K562 (cell line): ENCODE results near the gene TMEM126A. TPM values are rescaled to one million over a fixed set of nuclear protein-coding genes. Genes with fewer than 3 reads are reported as not detected.

Experiments
- CUX1 ChIP-seq: fragments of 200-800 bp; sonication (Bioruptor generic); IDR thresholded peaks from 2 replicates; pipeline ENCODE4 v1.6.1; 2016; ENCODE audit warnings: missing genetic modification characterization, missing compliant biosample characterization
- FOXA3 ChIP-seq, 2 experiments: fragments of 450-650 bp in 1 of 2; sonication (generic) in 1 of 2; formaldehyde crosslinking; IDR thresholded peaks in 1 of 2; conservative IDR thresholded peaks in 1 of 2; 2 replicates each; pipeline versions ENCODE4 v1.4.0 to v1.8.0; 2020 to 2022; ENCODE audit warnings: mild to moderate bottlenecking in 2 of 2, missing genetic modification reagents in 1 of 2
- HMBOX1 ChIP-seq: sonication (generic); IDR thresholded peaks from 2 replicates; pipeline ENCODE4 v1.6.1; 2016
- PHF21A ChIP-seq: fragments of 450-650 bp; IDR thresholded peaks from 2 replicates; pipeline ENCODE4 v1.6.1; 2017; ENCODE audit warnings: low read depth, borderline replicate concordance
- PTTG1 ChIP-seq: fragments of 450-650 bp; IDR thresholded peaks from 2 replicates; pipeline ENCODE4 v1.6.1; 2016; ENCODE audit warnings: low read depth, mild to moderate bottlenecking, missing genetic modification characterization, missing compliant biosample characterization
- SRSF9 ChIP-seq: fragments of 200-400 bp; formaldehyde crosslinking; IDR thresholded peaks from 2 replicates; pipeline ENCODE4 v1.6.1; 2017; ENCODE audit warnings: low read depth, low read length, borderline replicate concordance
- THRAP3 ChIP-seq: fragments of 450-650 bp; IDR thresholded peaks from 2 replicates; pipeline ENCODE4 v1.6.1; 2016; ENCODE audit warnings: mild to moderate bottlenecking, inconsistent platforms, borderline replicate concordance
- TSHZ1 ChIP-seq: fragments of 250-450 bp; sonication (Bioruptor Pico); IDR thresholded peaks from 2 replicates; pipeline ENCODE4 v1.4.0; 2020; ENCODE audit warnings: mild to moderate bottlenecking, moderate library complexity
- ZBTB26 ChIP-seq: fragments of 450-650 bp; formaldehyde crosslinking; IDR thresholded peaks from 2 replicates; pipeline ENCODE4 v1.4.0; 2022; ENCODE audit warnings: missing genetic modification characterization
- ZZZ3 ChIP-seq: fragments of 450-650 bp; IDR thresholded peaks from 2 replicates; pipeline ENCODE4 v1.6.1; 2016; ENCODE audit warnings: antibody characterized with exemption, mild to moderate bottlenecking, moderate library complexity
- polyA plus RNA-seq, 8 experiments: library from polyadenylated mRNA; depleted of rRNA in 4 of 8; stranded (reverse) in 5 of 8; unstranded in 3 of 8; fragments of >200 nt; fragmentation: Nextera tagmentation in 2 of 8; fragmentation: Illumina TruSeq in 1 of 8; extraction: Ambion mirVana in 2 of 8; extraction: Trizol in 1 of 8; gene quantifications; 2 replicates each; pipeline versions ENCODE4 v1.2.1 to v1.2.3, GENCODE V29; 2011 to 2014; ENCODE audit warnings: inconsistent platforms in 1 of 8, missing spikeins in 1 of 8
- total RNA-seq, 7 experiments: library from RNA; depleted of rRNA in 6 of 7; stranded (reverse); fragments of >200 nt in 6 of 7; fragmentation: Illumina TruSeq in 2 of 7; extraction: Trizol in 2 of 7; gene quantifications; 2 replicates each; pipeline versions ENCODE4 v1.2.1 to v1.2.3, GENCODE V29; 2011 to 2021; ENCODE audit warnings: low replicate concordance in 1 of 7
- TF ChIP-seq, protein P1 (sequence below): fragments of 450-650 bp; formaldehyde crosslinking; IDR thresholded peaks from 2 replicates; pipeline ENCODE4 v1.4.0; 2020; ENCODE audit warnings: mild to moderate bottlenecking
- TF ChIP-seq, protein P2 (sequence below): fragments of 450-650 bp; IDR thresholded peaks from 2 replicates; pipeline ENCODE4 v1.6.1; 2016; ENCODE audit warnings: antibody characterized with exemption

The TMEM126A gene
- total and polyA plus RNA-seq, 9 of the 15 experiments (the other 6 are each of a cell fraction or from before 2014, with no cell fraction given) = 19.3 to 154 (median 56.3) TPM

DNA sequence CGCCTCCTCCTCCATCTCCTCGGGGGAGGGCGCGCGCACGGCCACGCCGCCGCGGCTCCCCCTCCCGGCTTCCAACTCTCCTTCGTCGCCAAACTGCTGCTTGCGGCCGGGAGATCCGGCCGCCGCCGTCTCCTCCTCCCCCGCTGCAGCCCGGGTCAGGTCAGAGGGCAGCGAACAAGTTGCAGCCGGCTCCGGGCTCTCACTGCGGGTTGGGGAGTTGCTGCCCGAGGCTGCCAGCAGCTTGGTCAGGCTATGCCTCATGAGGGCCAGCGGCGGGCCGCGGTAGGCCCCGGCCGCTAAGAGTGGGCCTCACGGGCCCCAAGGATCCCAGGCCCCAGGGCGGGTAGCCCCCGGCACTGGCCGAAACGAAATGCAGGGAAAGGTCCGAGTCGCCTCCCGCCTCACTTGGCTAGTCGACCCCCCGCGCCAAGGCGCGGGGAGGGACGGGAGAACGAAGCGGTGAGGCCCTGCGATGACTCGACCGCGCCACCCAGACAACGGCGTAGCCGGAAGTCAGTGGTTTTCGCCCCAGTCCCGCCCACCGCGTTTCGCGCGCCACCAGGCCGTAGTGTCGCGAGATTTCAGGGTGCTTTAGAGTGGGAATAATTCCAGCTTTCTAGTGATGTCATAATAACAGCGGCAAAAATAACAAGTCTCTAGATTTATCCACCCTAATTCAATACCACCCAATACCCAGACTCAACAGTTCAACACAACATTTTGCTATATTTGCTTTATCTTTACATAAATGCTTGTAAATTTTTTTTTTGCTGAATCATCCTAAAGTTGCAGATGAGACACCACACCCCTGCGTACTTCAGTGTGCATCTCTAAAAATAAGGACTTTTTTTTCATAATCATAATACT lies 17.1 kb downstream of the TMEM126A start, which contains the start of gene CREBZF (continued):
- no peak for TF ChIP-seq CUX1 (CRISPR knock-in tag)
- no peak for TF ChIP-seq ZBTB26 (CRISPR knock-in tag)
- TF ChIP-seq TSHZ1 = no peak
- TF ChIP-seq FOXA3 (CRISPR knock-in tag; conservative IDR thresholded peaks at IDR 0.05 in 1 of 2, IDR thresholded peaks at IDR 0.05 in 1 of 2) = no peak; a peak in 1 of 4 replicates
- TF ChIP-seq PTTG1 (tag) = no peak
- TF ChIP-seq PHF21A = no peak
- TF ChIP-seq, protein P1, sequence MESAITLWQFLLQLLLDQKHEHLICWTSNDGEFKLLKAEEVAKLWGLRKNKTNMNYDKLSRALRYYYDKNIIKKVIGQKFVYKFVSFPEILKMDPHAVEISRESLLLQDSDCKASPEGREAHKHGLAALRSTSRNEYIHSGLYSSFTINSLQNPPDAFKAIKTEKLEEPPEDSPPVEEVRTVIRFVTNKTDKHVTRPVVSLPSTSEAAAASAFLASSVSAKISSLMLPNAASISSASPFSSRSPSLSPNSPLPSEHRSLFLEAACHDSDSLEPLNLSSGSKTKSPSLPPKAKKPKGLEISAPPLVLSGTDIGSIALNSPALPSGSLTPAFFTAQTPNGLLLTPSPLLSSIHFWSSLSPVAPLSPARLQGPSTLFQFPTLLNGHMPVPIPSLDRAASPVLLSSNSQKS (CRISPR knock-in tag) = no peak
- TF ChIP-seq, protein P2, sequence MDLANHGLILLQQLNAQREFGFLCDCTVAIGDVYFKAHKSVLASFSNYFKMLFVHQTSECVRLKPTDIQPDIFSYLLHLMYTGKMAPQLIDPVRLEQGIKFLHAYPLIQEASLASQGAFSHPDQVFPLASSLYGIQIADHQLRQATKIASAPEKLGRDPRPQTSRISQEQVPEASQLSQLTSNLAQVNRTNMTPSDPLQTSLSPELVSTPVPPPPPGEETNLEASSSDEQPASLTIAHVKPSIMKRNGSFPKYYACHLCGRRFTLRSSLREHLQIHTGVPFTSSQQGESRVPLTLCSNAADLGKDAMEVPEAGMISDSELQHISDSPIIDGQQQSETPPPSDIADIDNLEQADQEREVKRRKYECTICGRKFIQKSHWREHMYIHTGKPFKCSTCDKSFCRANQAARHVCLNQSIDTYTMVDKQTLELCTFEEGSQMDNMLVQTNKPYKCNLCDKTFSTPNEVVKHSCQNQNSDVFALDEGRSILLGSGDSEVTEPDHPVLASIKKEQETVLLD = no peak
- no peak for TF ChIP-seq HMBOX1
- TF ChIP-seq THRAP3 = no peak
- TF ChIP-seq ZZZ3 = peak; percentile 94
- no peak for TF ChIP-seq SRSF9
